WTC11 (cell line): ENCODE results near the gene ADGRE2.

Experiments used
- KAT7 ChIP-seq: sonication (generic); formaldehyde crosslinking; IDR thresholded peaks from 2 replicates; pipeline ENCODE4 v1.8.1; 2023; ENCODE audit warnings: missing genetic modification reagents, mild to moderate bottlenecking, borderline replicate concordance
- NR3C1 ChIP-seq: sonication (generic); formaldehyde crosslinking; conservative IDR thresholded peaks from 2 replicates; pipeline ENCODE4 v1.8.1; 2023; ENCODE audit warnings: low read depth, mild to moderate bottlenecking, missing genetic modification reagents
- TEAD4 ChIP-seq: sonication (generic); formaldehyde crosslinking; IDR thresholded peaks from 2 replicates; pipeline ENCODE4 v1.8.0; 2022; ENCODE audit warnings: mild to moderate bottlenecking, missing genetic modification reagents
- ZNF232 ChIP-seq: sonication (generic); formaldehyde crosslinking; IDR thresholded peaks from 2 replicates; pipeline ENCODE4 v1.8.0; 2022; ENCODE audit warnings: mild to moderate bottlenecking, missing genetic modification reagents
- TF ChIP-seq, protein P1 (sequence below): fragments of 200-600 bp; IDR thresholded peaks from 2 replicates; pipeline ENCODE4 v1.8.0; 2022; ENCODE audit warnings: antibody characterized with exemption
- TF ChIP-seq, protein P2 (sequence below): sonication (generic); formaldehyde crosslinking; IDR thresholded peaks from 2 replicates; pipeline ENCODE4 v1.8.1; 2022; ENCODE audit warnings: mild to moderate bottlenecking, missing genetic modification reagents, moderate library complexity, borderline replicate concordance

DNA sequence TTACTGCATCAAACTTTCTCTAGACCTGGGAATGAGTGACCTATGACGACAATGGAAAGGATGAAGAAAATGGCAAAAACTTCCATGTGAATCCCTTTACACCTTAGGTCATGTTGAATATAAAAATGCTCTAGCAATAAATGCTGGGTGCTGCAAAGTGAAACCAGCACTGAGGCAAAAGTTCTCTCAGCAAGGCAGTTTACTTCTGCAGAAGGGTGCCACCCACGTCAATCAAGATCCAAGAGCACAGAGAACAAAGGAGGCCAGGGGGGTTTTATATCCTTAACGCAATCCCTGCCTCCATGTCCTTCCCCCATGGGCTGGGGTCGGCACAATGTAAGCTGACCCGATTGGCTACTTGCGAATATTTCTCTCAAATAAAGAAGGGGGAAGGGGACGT, 49.8 kb downstream of the ADGRE2 start:
- TF ChIP-seq, protein P1, sequence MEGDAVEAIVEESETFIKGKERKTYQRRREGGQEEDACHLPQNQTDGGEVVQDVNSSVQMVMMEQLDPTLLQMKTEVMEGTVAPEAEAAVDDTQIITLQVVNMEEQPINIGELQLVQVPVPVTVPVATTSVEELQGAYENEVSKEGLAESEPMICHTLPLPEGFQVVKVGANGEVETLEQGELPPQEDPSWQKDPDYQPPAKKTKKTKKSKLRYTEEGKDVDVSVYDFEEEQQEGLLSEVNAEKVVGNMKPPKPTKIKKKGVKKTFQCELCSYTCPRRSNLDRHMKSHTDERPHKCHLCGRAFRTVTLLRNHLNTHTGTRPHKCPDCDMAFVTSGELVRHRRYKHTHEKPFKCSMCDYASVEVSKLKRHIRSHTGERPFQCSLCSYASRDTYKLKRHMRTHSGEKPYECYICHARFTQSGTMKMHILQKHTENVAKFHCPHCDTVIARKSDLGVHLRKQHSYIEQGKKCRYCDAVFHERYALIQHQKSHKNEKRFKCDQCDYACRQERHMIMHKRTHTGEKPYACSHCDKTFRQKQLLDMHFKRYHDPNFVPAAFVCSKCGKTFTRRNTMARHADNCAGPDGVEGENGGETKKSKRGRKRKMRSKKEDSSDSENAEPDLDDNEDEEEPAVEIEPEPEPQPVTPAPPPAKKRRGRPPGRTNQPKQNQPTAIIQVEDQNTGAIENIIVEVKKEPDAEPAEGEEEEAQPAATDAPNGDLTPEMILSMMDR, result no peak
- TF ChIP-seq TEAD4 (CRISPR knock-in tag) (no peak), KAT7 (no peak), ZNF232 (CRISPR knock-in tag) (no peak), NR3C1 (CRISPR knock-in tag) (no peak)
- TF ChIP-seq, protein P2, sequence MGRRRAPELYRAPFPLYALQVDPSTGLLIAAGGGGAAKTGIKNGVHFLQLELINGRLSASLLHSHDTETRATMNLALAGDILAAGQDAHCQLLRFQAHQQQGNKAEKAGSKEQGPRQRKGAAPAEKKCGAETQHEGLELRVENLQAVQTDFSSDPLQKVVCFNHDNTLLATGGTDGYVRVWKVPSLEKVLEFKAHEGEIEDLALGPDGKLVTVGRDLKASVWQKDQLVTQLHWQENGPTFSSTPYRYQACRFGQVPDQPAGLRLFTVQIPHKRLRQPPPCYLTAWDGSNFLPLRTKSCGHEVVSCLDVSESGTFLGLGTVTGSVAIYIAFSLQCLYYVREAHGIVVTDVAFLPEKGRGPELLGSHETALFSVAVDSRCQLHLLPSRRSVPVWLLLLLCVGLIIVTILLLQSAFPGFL, result no peak
